Measurements from ENCODE around the gene KREMEN1.

DNA sequence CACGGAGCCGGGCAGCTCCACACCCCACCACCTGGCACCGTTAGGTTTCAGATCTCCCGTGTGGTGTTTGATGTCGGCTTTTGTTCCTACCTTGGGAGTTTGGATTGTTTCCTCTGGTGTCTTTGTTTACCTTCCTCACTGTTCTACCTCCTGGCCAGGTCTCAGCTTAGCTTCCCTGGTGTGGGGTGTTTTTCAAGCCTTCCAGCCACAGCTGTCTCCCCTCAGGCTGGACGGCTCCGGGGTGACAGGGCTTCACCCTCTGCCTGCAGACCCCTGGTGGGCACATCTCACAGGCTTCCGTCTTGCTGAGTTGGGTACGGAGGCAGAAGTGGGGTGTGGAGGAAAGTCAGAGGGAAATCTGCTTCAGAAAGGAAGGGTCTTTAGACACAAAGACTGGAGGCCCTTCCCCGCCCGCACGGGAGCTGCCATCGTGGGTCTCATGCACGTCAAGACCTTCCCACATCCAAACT lies 73.3 kb downstream of the KREMEN1 start:
- TF ChIP-seq CTCF (conservative IDR thresholded peaks at IDR 0.05; ENCODE audit: low read depth, low read length) (no peak), EZH2phosphoT487 (IDR thresholded peaks at IDR 0.05; ENCODE audit: borderline replicate concordance, low read length) (no peak)

Measured in PC-3 (cell line).